Neural progenitor cell (in vitro differentiated cells): ENCODE measurements around the gene PRKCE. TPM values are rescaled to one million over a fixed set of nuclear protein-coding genes. Genes with fewer than 3 reads are reported as not detected.

Experiments
- DNase-seq: peaks from one replicate; pipeline ENCODE4 v3.0.0-alpha.2; 2016; ENCODE audit warnings: low spot score
- H2AFZ ChIP-seq: fragments of 200-600 bp; sonication (generic); replicated peaks from 2 replicates; pipeline ENCODE4 v1.6.1; 2016; ENCODE audit warnings: antibody characterized with exemption
- H3F3A ChIP-seq: fragments of 200-600 bp; sonication (generic); 2 replicates; pipeline ENCODE4 v1.6.1; 2016; ENCODE audit warnings: antibody characterized with exemption, low read depth
- H3K27ac ChIP-seq: fragments of 200-600 bp; sonication (generic); 2 replicates; pipeline ENCODE4 v1.5.1; 2016; ENCODE audit warnings: mild to moderate bottlenecking
- H3K27me3 ChIP-seq: fragments of 200-600 bp; sonication (generic); 2 replicates; pipeline ENCODE4 v1.6.1; 2016; ENCODE audit warnings: mild to moderate bottlenecking, moderate library complexity
- H3K36me3 ChIP-seq: fragments of 200-600 bp; sonication (generic); 2 replicates; pipeline ENCODE4 v1.5.1; 2016
- H3K4me1 ChIP-seq: fragments of 200-600 bp; sonication (generic); 2 replicates; pipeline ENCODE4 v1.6.1; 2016; ENCODE audit warnings: mixed run types
- H3K4me2 ChIP-seq: fragments of 200-600 bp; sonication (generic); 2 replicates; pipeline ENCODE4 v1.6.1; 2016
- H3K4me3 ChIP-seq: fragments of 200-600 bp; sonication (generic); 2 replicates; pipeline ENCODE4 v1.5.1; 2016
- H3K79me2 ChIP-seq: fragments of 200-600 bp; sonication (generic); 2 replicates; pipeline ENCODE4 v1.6.1; 2016; ENCODE audit warnings: low read depth
- H3K9ac ChIP-seq: fragments of 200-600 bp; sonication (generic); 2 replicates; pipeline ENCODE4 v1.6.1; 2016
- H3K9me3 ChIP-seq: fragments of 200-600 bp; sonication (generic); 2 replicates; pipeline ENCODE4 v1.5.1; 2016; ENCODE audit warnings: low read depth
- H4K20me1 ChIP-seq: fragments of 200-600 bp; sonication (generic); 2 replicates; pipeline ENCODE4 v1.6.1; 2016; ENCODE audit warnings: low read depth
- H3K27ac Mint-ChIP-seq: 3 replicates; pipeline ENCODE4 v1.8.0; 2021; ENCODE audit warnings: mixed read lengths
- H3K27me3 Mint-ChIP-seq: 2 replicates; pipeline ENCODE4 v1.8.0; 2022; ENCODE audit warnings: low read depth, mild to moderate bottlenecking, inconsistent platforms, moderate library complexity, mixed read lengths; ENCODE audit not compliant: insufficient read depth
- H3K36me3 Mint-ChIP-seq: 3 replicates; pipeline ENCODE4 v1.8.0; 2021; ENCODE audit warnings: mixed read lengths
- H3K4me1 Mint-ChIP-seq: 3 replicates; pipeline ENCODE4 v1.8.0; 2021; ENCODE audit warnings: mixed read lengths
- H3K4me3 Mint-ChIP-seq: 3 replicates; pipeline ENCODE4 v1.8.0; 2021; ENCODE audit warnings: mild to moderate bottlenecking, moderate library complexity, mixed read lengths
- H3K9me3 Mint-ChIP-seq: 3 replicates; pipeline ENCODE4 v1.8.0; 2020; ENCODE audit warnings: mixed read lengths
- EZH2 ChIP-seq: fragments of 200-600 bp; sonication (generic); IDR thresholded peaks from 2 replicates; pipeline ENCODE4 v1.6.1; 2017; ENCODE audit warnings: antibody characterized with exemption, mild to moderate bottlenecking, moderate library complexity
- EZH2phosphoT487 ChIP-seq: fragments of 200-600 bp; sonication (generic); IDR thresholded peaks from 2 replicates; pipeline ENCODE4 v1.6.1; 2017; ENCODE audit warnings: antibody characterized with exemption
- total RNA-seq: library from RNA; depleted of rRNA; stranded (reverse); fragments of >200 nt; gene quantifications from 2 replicates; pipeline ENCODE4 v1.2.3, GENCODE V29; 2015; ENCODE audit warnings: low replicate concordance
- TF ChIP-seq, protein P1 (sequence below): fragments of 200-600 bp; sonication (generic); IDR thresholded peaks from 2 replicates; pipeline ENCODE4 v1.5.1; 2017; ENCODE audit warnings: antibody characterized with exemption, mild to moderate bottlenecking

The PRKCE gene
- total RNA-seq, 1 donor from 2014 or later = 4.1 TPM

DNA sequence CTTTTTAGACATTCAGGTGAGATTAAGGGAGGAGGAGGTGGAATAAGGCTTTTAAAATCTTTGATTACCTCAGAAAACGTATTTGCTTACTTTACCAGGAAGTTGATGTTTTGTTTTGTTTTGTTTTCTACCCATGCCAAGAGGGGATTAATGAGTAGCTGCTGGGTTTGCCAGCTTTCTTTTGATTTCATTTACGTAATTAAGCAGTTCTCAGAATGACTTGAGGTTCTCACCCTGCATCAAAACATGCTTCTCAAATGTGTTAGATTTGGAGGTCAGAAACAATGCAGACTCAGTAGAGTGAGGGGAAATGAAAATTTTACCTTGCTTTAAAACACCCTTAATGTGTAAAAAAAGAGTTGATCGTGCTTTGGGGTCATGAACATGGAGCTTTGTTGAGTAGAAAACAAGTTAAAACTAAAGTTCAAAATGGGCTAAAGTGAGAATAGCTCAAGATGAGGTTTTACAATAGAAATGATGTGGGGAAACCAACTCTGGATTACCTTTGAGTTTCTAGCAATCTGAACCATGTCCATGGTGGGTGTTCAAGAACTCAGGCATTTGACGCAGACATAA is 428.6 kb downstream of the PRKCE start:
- Histone ChIP-seq H3K79me2 (no peaks in the 10 kb centered on the region), H2AFZ (no peak overlapping the region), H3K36me3 (no peaks in the 10 kb centered on the region), H3K9me3 (no peaks in the 10 kb centered on the region), H3K4me3 (no peak overlapping the region), H3K4me1 (no peaks in the 10 kb centered on the region), H3K27me3 (no peaks in the 10 kb centered on the region), H3K9ac (no peak overlapping the region), H3K27ac (no peak overlapping the region), H3K4me2 (no peak overlapping the region), H3F3A (no peaks in the 10 kb centered on the region), H4K20me1 (no peaks in the 10 kb centered on the region)
- no peak for DNase-seq
- H3K27ac Mint-ChIP-seq = no peak overlapping the region
- no peaks in the 10 kb centered on the region for H3K4me1 Mint-ChIP-seq
- H3K9me3 Mint-ChIP-seq = no peaks in the 10 kb centered on the region
- H3K36me3 Mint-ChIP-seq = no peaks in the 10 kb centered on the region
- TF ChIP-seq, protein P1, sequence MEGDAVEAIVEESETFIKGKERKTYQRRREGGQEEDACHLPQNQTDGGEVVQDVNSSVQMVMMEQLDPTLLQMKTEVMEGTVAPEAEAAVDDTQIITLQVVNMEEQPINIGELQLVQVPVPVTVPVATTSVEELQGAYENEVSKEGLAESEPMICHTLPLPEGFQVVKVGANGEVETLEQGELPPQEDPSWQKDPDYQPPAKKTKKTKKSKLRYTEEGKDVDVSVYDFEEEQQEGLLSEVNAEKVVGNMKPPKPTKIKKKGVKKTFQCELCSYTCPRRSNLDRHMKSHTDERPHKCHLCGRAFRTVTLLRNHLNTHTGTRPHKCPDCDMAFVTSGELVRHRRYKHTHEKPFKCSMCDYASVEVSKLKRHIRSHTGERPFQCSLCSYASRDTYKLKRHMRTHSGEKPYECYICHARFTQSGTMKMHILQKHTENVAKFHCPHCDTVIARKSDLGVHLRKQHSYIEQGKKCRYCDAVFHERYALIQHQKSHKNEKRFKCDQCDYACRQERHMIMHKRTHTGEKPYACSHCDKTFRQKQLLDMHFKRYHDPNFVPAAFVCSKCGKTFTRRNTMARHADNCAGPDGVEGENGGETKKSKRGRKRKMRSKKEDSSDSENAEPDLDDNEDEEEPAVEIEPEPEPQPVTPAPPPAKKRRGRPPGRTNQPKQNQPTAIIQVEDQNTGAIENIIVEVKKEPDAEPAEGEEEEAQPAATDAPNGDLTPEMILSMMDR = no peak
- no peak for TF ChIP-seq EZH2phosphoT487
- TF ChIP-seq EZH2 = no peak
- H3K4me3 Mint-ChIP-seq = no peak overlapping the region
- H3K27me3 Mint-ChIP-seq = peaks cover 4% of the 10 kb centered on the region

DNA sequence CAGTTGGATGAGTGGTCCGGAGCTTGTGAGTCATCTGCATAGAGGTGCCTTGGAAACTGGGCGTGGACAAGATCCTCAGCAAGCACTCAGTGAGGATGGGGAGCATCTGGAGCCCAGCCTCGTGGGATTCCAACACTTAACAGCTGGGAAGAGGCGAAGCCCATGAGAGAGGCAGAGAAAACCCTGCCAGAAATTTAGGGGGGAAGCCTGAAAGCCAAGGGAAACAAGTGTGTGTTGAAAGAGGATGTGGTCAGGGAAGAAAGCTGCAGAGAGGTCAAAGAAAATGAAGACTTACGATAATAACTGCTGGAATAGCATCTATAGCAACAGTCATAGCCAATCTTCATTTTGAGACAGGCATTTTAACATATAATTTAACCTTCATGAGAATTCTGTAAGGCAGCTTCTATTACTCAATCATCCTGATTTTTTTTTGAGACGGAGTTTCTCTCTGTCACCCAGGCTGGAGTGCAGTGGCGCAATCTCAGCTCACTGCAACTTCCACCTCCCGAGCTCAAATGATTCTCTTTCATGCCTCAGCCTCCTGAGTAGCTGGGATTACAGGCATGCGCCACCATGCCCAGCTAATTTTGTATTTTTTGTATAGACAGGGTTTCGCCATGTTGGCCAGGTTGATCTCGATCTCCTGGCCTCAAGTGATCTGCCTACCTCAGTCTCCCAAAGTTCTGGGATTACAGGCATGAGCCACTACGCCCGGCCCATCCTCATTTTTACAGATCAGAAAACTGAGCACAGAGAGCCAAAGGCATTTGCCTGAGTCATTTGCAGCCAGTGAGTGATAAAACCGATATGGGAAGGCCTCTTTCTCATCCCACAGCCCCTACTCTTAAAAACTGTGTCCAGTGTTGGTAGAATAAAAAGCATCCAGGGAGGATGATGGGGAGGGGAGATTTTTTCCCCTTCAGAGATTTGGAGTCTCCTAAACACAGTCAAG is 431.3 kb downstream of the PRKCE start:
- no peak for DNase-seq
- Histone ChIP-seq H3F3A (no peaks in the 10 kb centered on the region), H3K9ac (no peak overlapping the region), H3K79me2 (no peaks in the 10 kb centered on the region), H3K9me3 (no peaks in the 10 kb centered on the region), H4K20me1 (no peaks in the 10 kb centered on the region), H2AFZ (no peak overlapping the region), H3K4me2 (no peak overlapping the region), H3K27me3 (no peaks in the 10 kb centered on the region), H3K4me1 (no peaks in the 10 kb centered on the region), H3K27ac (no peak overlapping the region), H3K36me3 (no peaks in the 10 kb centered on the region), H3K4me3 (no peak overlapping the region)
- Mint-ChIP-seq H3K27ac (no peak overlapping the region), H3K4me3 (no peak overlapping the region), H3K36me3 (peaks cover 2% of the 10 kb centered on the region), H3K9me3 (no peaks in the 10 kb centered on the region), H3K4me1 (no peaks in the 10 kb centered on the region), H3K27me3 (peaks cover 4% of the 10 kb centered on the region)
- TF ChIP-seq, protein P1 = no peak
- no peak for TF ChIP-seq EZH2
- TF ChIP-seq EZH2phosphoT487 = no peak

DNA sequence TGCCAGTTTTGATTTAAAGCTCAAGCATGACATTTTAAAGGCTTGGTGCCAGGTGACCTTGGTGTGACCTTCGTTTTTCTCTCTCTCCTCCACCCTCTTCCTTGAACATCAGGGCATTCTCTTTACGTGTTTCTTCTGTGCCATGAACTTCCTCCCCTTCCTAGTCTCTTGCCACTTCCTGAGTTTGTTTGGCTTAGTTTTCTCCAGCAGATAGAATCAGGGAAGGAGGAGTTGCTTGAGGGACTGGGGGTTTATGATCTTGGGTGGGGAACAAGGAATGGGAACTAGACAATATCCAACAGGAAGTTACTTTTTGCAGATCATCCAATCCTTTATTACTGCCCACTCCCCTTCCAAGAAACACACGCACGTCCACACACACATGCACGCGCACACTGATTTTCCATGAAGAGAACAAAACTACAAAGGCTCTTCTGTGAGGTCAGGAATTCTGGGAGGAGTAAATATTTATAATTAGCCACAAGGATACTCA is 435.1 kb downstream of the PRKCE start:
- Mint-ChIP-seq H3K9me3 (no peaks in the 10 kb centered on the region), H3K27ac (no peak overlapping the region), H3K27me3 (peaks cover 2% of the 10 kb centered on the region), H3K36me3 (peaks cover 2% of the 10 kb centered on the region), H3K4me1 (no peaks in the 10 kb centered on the region), H3K4me3 (no peak overlapping the region)
- no peaks in the 10 kb centered on the region for H4K20me1 ChIP-seq
- H3K4me1 ChIP-seq = peaks cover 10% of the 10 kb centered on the region
- no peaks in the 10 kb centered on the region for H3K27me3 ChIP-seq
- no peak overlapping the region for H2AFZ ChIP-seq
- no peak overlapping the region for H3K27ac ChIP-seq
- no peak for DNase-seq
- H3K4me3 ChIP-seq = no peak overlapping the region
- no peaks in the 10 kb centered on the region for H3F3A ChIP-seq
- H3K4me2 ChIP-seq = no peak overlapping the region
- H3K79me2 ChIP-seq = no peaks in the 10 kb centered on the region
- H3K9me3 ChIP-seq = no peaks in the 10 kb centered on the region
- TF ChIP-seq, protein P1 = no peak
- TF ChIP-seq EZH2phosphoT487 (no peak), EZH2 (no peak)
- no peak overlapping the region for H3K9ac ChIP-seq
- no peaks in the 10 kb centered on the region for H3K36me3 ChIP-seq
